Sigmoid colon (tissue), 7 donors: Measurements from ENCODE around the gene RARRES2. TPM values are rescaled to one million over a fixed set of nuclear protein-coding genes. Genes with fewer than 3 reads are reported as not detected.

ENCODE experiments used
- DNase-seq: peaks from one replicate; pipeline ENCODE4 v3.0.0-alpha.2; 2019
- H3K27ac ChIP-seq, 4 donors: fragments of 200-600 bp; sonication (generic); one replicate each; pipeline ENCODE4 v1.5.1; 2016 to 2019; ENCODE audit warnings: mild to moderate bottlenecking in 1 of 4
- H3K27me3 ChIP-seq, 3 donors: fragments of 200-600 bp; sonication (generic); one replicate each; pipeline ENCODE4 v1.5.1; 2019; ENCODE audit warnings: mild to moderate bottlenecking in 1 of 3
- H3K36me3 ChIP-seq, 4 donors: fragments of 200-600 bp; sonication (generic); one replicate each; pipeline ENCODE4 v1.5.1; 2016 to 2019
- H3K4me1 ChIP-seq, 4 donors: fragments of 200-600 bp; sonication (generic); one replicate each; pipeline ENCODE4 v1.5.1; 2017 to 2019
- H3K4me3 ChIP-seq, 4 donors: fragments of 200-600 bp; sonication (generic); one replicate each; pipeline ENCODE4 v1.5.1; 2017 to 2019; ENCODE audit warnings: mild to moderate bottlenecking in 2 of 4, moderate library complexity in 1 of 4
- H3K9me3 ChIP-seq, 4 donors: fragments of 200-600 bp in 3 of 4; sonication (generic) in 3 of 4; one replicate each; pipeline versions ENCODE4 v1.5.1 to v1.6.1; 2013 to 2019
- EP300 ChIP-seq, 4 donors: sonication (generic); formaldehyde crosslinking; IDR thresholded peaks; one replicate each; pipeline ENCODE4 v1.6.1; 2017; ENCODE audit warnings: antibody characterized with exemption in 4 of 4
- POLR2A ChIP-seq, 2 donors: fragments of 450-650 bp; IDR thresholded peaks; one replicate each; pipeline ENCODE4 v1.6.1; 2016; ENCODE audit warnings: antibody characterized with exemption in 2 of 2, mild to moderate bottlenecking in 2 of 2, moderate library complexity in 2 of 2
- POLR2AphosphoS5 ChIP-seq, 4 donors: sonication (generic); formaldehyde crosslinking; IDR thresholded peaks; one replicate each; pipeline ENCODE4 v1.6.1; 2017; ENCODE audit warnings: antibody characterized with exemption in 4 of 4
- WGBS, 2 donors: extraction: QIAGEN DNeasy Blood & Tissue Kit; methylation state at CpG; one replicate each; pipeline ENCODE4 v1.1.7; 2013; 5-methylcytosine and 5-hydroxymethylcytosine counted together
- intact Hi-C: fragments of 100-400 bp; cut with DNase I; formaldehyde crosslinking; loops from one replicate; pipeline ENCODE4 v1.15.1; 2023
- polyA plus RNA-seq, 3 donors: library from polyadenylated mRNA; stranded (reverse); fragments of 200-250 nt; gene quantifications; one replicate each; pipeline ENCODE4 v1.2.3, GENCODE V29; 2013
- total RNA-seq, 4 donors: library from RNA; depleted of rRNA; stranded (reverse); fragments of >200 nt; gene quantifications; one replicate each; pipeline ENCODE4 v1.1.0, GENCODE V29; 2016
- TF ChIP-seq, protein P1 (sequence below), 4 experiments: fragments of 450-650 bp in 3 of 4; fragments of 200-600 bp in 1 of 4; IDR thresholded peaks; one replicate each; pipeline ENCODE4 v1.5.1; 2016 to 2019; ENCODE audit warnings: antibody characterized with exemption in 4 of 4, mild to moderate bottlenecking in 3 of 4, moderate library complexity in 2 of 4
- donor health status: healthy with polysubstance abuse.
- donor health status: Bipolar disorder and iron deficiency.
- donor health status: healthy.

RARRES2 gene
- total and polyA plus RNA-seq, 7 donors: 28.9 to 447 (median 289) TPM

- no peak overlapping the region for H3K27ac ChIP-seq
- H3K9me3 ChIP-seq: no peaks in the 10 kb centered on the region
- 76 to 86% methylated on average over 2 of the region's 2 CpGs for WGBS, 2 donors
- TF ChIP-seq, protein P1, sequence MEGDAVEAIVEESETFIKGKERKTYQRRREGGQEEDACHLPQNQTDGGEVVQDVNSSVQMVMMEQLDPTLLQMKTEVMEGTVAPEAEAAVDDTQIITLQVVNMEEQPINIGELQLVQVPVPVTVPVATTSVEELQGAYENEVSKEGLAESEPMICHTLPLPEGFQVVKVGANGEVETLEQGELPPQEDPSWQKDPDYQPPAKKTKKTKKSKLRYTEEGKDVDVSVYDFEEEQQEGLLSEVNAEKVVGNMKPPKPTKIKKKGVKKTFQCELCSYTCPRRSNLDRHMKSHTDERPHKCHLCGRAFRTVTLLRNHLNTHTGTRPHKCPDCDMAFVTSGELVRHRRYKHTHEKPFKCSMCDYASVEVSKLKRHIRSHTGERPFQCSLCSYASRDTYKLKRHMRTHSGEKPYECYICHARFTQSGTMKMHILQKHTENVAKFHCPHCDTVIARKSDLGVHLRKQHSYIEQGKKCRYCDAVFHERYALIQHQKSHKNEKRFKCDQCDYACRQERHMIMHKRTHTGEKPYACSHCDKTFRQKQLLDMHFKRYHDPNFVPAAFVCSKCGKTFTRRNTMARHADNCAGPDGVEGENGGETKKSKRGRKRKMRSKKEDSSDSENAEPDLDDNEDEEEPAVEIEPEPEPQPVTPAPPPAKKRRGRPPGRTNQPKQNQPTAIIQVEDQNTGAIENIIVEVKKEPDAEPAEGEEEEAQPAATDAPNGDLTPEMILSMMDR (IDR thresholded peaks at IDR 0.05): no peak
- TF ChIP-seq POLR2AphosphoS5 (IDR thresholded peaks at IDR 0.05): no peak
- no peak for TF ChIP-seq POLR2A (IDR thresholded peaks at IDR 0.05)
- no peak for TF ChIP-seq EP300 (IDR thresholded peaks at IDR 0.05)
- H3K27me3 ChIP-seq: no peaks in the 10 kb centered on the region
- H3K4me3 ChIP-seq: no peak overlapping the region
- H3K4me1 ChIP-seq: peaks cover 0 to 39% (median 29%) of the 10 kb centered on the region in 4 donors
- intact Hi-C loops: no loop called here
- DNase-seq: no peak
- H3K36me3 ChIP-seq: no peaks in the 10 kb centered on the region
Measured at GRCh38 chr7:150343225-150343624, 1.8 kb upstream of the RARRES2 start.

GRCh38 chr7:150342121-150342408 is 636 bp upstream of the RARRES2 start:
- Histone ChIP-seq H3K36me3 (peaks cover 0 to 10% (median 4%) of the 10 kb centered on the region in 4 donors), H3K27me3 (no peaks in the 10 kb centered on the region), H3K9me3 (no peaks in the 10 kb centered on the region), H3K27ac (peak overlapping the region; percentile 85 to 93 (median 91)), H3K4me1 (peaks cover 0 to 49% (median 41%) of the 10 kb centered on the region in 4 donors), H3K4me3 (peak overlapping the region; percentile 70 to 76 (median 72))
- no peak for DNase-seq
- TF ChIP-seq, protein P1 (IDR thresholded peaks at IDR 0.05): no peak
- TF ChIP-seq POLR2AphosphoS5 (IDR thresholded peaks at IDR 0.05): no peak
- TF ChIP-seq POLR2A (IDR thresholded peaks at IDR 0.05): no peak
- no peak for TF ChIP-seq EP300 (IDR thresholded peaks at IDR 0.05)
- intact Hi-C loops: no loop called here
- WGBS, 2 donors: 76 to 85% methylated on average over 9 of the region's 9 CpGs

DNA sequence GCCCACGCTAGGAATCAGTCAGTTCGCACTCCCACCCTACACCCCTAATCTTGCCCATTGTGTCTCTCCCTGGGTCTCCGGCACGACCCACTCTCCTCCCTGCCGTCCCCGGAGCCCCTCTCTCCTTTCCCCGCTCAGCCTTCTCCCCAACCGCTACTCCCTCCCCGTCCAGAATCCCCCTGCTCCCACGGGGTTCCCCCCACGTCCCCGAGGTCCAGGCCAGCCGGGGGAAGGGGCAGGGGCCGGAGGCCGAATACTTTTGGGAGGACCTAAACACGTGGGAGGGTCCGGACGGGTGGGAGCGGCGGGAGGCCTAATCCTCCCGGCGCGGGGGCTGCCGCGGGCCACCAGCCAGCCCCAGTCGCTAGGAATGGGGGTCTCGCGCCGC is 560 bp downstream of the RARRES2 start:
- H3K9me3 ChIP-seq: no peaks in the 10 kb centered on the region
- H3K27me3 ChIP-seq: no peaks in the 10 kb centered on the region
- peaks cover 0 to 61% (median 52%) of the 10 kb centered on the region in 4 donors for H3K4me1 ChIP-seq
- TF ChIP-seq POLR2AphosphoS5 (IDR thresholded peaks at IDR 0.05) (no peak), EP300 (IDR thresholded peaks at IDR 0.05) (no peak), POLR2A (IDR thresholded peaks at IDR 0.05) (no peak)
- TF ChIP-seq, protein P1 (IDR thresholded peaks at IDR 0.05): no peak
- intact Hi-C loops: loop anchor here (2.0 kb wide), 3 partner anchors 18 to 38 kb away; partner anchors contain the start of genes ACTR3C, LRRC61, REPIN1 and ZNF775
- peak; percentile 68 for DNase-seq
- H3K27ac ChIP-seq: peak overlapping the region; percentile 85 to 93 (median 91)
- 8 to 9% methylated on average over 29 of the region's 29 CpGs for WGBS, 2 donors
- H3K36me3 ChIP-seq: peaks cover 0 to 12% (median 4%) of the 10 kb centered on the region in 4 donors
- H3K4me3 ChIP-seq: peak overlapping the region; percentile 70 to 76 (median 72)

GRCh38 chr7:150340024-150340749 is 1.2 kb downstream of the RARRES2 start:
- TF ChIP-seq EP300 (IDR thresholded peaks at IDR 0.05) (no peak), POLR2A (IDR thresholded peaks at IDR 0.05) (no peak), POLR2AphosphoS5 (IDR thresholded peaks at IDR 0.05) (peak in 3 of 4 donors; percentile 21 to 58 (median 25))
- TF ChIP-seq, protein P1 (IDR thresholded peaks at IDR 0.05): no peak
- H3K27ac ChIP-seq: peak overlapping the region; percentile 85 to 93 (median 91)
- H3K36me3 ChIP-seq: peaks cover 0 to 12% (median 4%) of the 10 kb centered on the region in 4 donors
- peaks cover 0 to 68% (median 59%) of the 10 kb centered on the region in 4 donors for H3K4me1 ChIP-seq
- H3K9me3 ChIP-seq: no peaks in the 10 kb centered on the region
- DNase-seq: peak; percentile 79
- H3K4me3 ChIP-seq: peak overlapping the region; percentile 70 to 76 (median 72)
- WGBS, 2 donors: 5 to 22% methylated on average over 39 of the region's 39 CpGs
- no peaks in the 10 kb centered on the region for H3K27me3 ChIP-seq
- intact Hi-C loops: loop anchor here (2.0 kb wide), 3 partner anchors 17 to 39 kb away; partner anchors contain the start of genes ACTR3C, LRRC61, REPIN1 and ZNF775
